Ovary (tissue), 10 donors: ENCODE data around the gene SCPEP1. TPM values are rescaled to one million over a fixed set of nuclear protein-coding genes. Genes with fewer than 3 reads are reported as not detected.

Experiments
- DNase-seq, 5 donors: peaks; one replicate each; pipeline ENCODE4 v3.0.0-alpha.2; 2019 to 2020
- H3K27ac ChIP-seq, 2 donors: fragments of 200-600 bp; one replicate each; pipeline versions ENCODE4 v1.5.1 to v1.8.0; 2019 to 2022
- H3K27me3 ChIP-seq: fragments of 200-600 bp; one replicate; pipeline ENCODE4 v1.8.0; 2022
- H3K36me3 ChIP-seq: fragments of 200-600 bp; sonication (generic); one replicate; pipeline ENCODE4 v1.5.1; 2019
- H3K4me1 ChIP-seq: one replicate; pipeline ENCODE4 v1.8.1; 2013; ENCODE audit warnings: mild to moderate bottlenecking, moderate library complexity; ENCODE audit not compliant: insufficient read depth
- H3K4me3 ChIP-seq: fragments of 200-600 bp; sonication (generic); one replicate; pipeline ENCODE4 v1.5.1; 2017
- H3K9me3 ChIP-seq, 2 donors: fragments of 200-600 bp in 1 of 2; sonication (generic) in 1 of 2; one replicate each; pipeline versions ENCODE4 v1.5.1 to v1.8.1; 2013 to 2019; ENCODE audit warnings: mild to moderate bottlenecking in 1 of 2, moderate library complexity in 1 of 2
- EP300 ChIP-seq: sonication (generic); formaldehyde crosslinking; IDR thresholded peaks from one replicate; pipeline ENCODE4 v1.6.1; 2017; ENCODE audit warnings: antibody characterized with exemption
- POLR2A ChIP-seq: fragments of 450-650 bp; IDR thresholded peaks from one replicate; pipeline ENCODE4 v1.6.1; 2017; ENCODE audit warnings: antibody characterized with exemption, mild to moderate bottlenecking, moderate library complexity
- WGBS, 3 donors: extraction: QIAGEN DNeasy Blood & Tissue Kit in 1 of 3; methylation state at CpG; one replicate each; pipeline versions ENCODE4 v1.1.5 to v1.1.7; 2013 to 2017; 5-methylcytosine and 5-hydroxymethylcytosine counted together
- intact Hi-C, 4 donors: fragments of 100-400 bp; cut with DNase I; formaldehyde crosslinking; loops; one replicate each; pipeline versions ENCODE4 v1.11.0 to v1.15.1; 2022 to 2023
- long read RNA-seq, 3 donors: library from polyadenylated mRNA in 2 of 3; unstranded in 2 of 3; transcript quantifications; one replicate each; pipeline ENCODE4 v2.0.0 and lab custom pipeline, GENCODE V29; 2021 to 2026
- polyA plus RNA-seq, 2 donors: library from polyadenylated mRNA; stranded (reverse); fragments of 200-250 nt in 1 of 2; fragments of 350-450 nt in 1 of 2; fragmentation: Illumina TruSeq in 1 of 2; extraction: RNeasy Lipid Tissue Mini Kit (QIAGEN cat#74804) in 1 of 2; gene quantifications; one replicate each; pipeline ENCODE4 v1.2.3, GENCODE V29; 2013 to 2014
- total RNA-seq, 7 donors: library from RNA; depleted of rRNA in 2 of 7; stranded (reverse); fragments of >200 nt in 2 of 7; fragmentation: NEBNext Ultra II Directional in 3 of 7; extraction: Animal tissue kit (Norgen Biotek cat#: 25700) in 3 of 7; gene quantifications; one replicate each; pipeline versions ENCODE4 v1.1.0 to v1.2.4, GENCODE V29; 2016 to 2023
- TF ChIP-seq, protein P1 (sequence below), 3 donors: fragments of 450-650 bp in 2 of 3; fragments of 200-600 bp in 1 of 3; IDR thresholded peaks; one replicate each; pipeline versions ENCODE4 v1.5.1 to v1.8.0; 2016 to 2022; ENCODE audit warnings: antibody characterized with exemption in 3 of 3, mild to moderate bottlenecking in 1 of 3
- donor health status: DM: no; HTN: no; CAD: no; lungs with moderate emphysema.
- donor health status: DM: no; HTN: no; CAD: no.
- donor health status: Bipolar disorder and iron deficiency.
- donor health status: DM: yes; HTN: yes; CAD: no.
- donor health status: DM: no; HTN: no; CAD: no.
- donor health status: DM: yes; HTN: yes; CAD: no.

SCPEP1 gene, protein sequence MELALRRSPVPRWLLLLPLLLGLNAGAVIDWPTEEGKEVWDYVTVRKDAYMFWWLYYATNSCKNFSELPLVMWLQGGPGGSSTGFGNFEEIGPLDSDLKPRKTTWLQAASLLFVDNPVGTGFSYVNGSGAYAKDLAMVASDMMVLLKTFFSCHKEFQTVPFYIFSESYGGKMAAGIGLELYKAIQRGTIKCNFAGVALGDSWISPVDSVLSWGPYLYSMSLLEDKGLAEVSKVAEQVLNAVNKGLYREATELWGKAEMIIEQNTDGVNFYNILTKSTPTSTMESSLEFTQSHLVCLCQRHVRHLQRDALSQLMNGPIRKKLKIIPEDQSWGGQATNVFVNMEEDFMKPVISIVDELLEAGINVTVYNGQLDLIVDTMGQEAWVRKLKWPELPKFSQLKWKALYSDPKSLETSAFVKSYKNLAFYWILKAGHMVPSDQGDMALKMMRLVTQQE
- 10 to 100 TPM; 36.5 to 88.4 (median 56.4) TPM for total RNA-seq
- 100 to 1,000 TPM in 1 of 2 donors, 10 to 100 TPM in 1; 69.5 to 180 TPM for polyA plus RNA-seq
- long read RNA-seq, donor 1, transcript SCPEP1-201 (13 exons, 1,942 nt), result major isoform, 417 of 516 reads
- long read RNA-seq, donor 1, partial matches to known transcripts, result 18 of 516 reads
- long read RNA-seq, donor 1, other reads (novel, unspliced or antisense), result 80 of 516 reads
- long read RNA-seq, donor 2, transcript SCPEP1-202 (4 exons, 924 nt), result minor isoform, 6 of 77 reads
- long read RNA-seq, donor 2, transcript SCPEP1-201 (13 exons, 1,942 nt), result major isoform, 38 of 77 reads
- long read RNA-seq, donor 2, partial matches to known transcripts, result 33 of 77 reads
- long read RNA-seq, donor 2, other reads (novel, unspliced or antisense), result 0 of 77 reads
- long read RNA-seq, donor 3, transcript SCPEP1-201 (13 exons, 1,942 nt), result major isoform, 81 of 92 reads
- long read RNA-seq, donor 3, partial matches to known transcripts, result 5 of 92 reads
- long read RNA-seq, donor 3, other reads (novel, unspliced or antisense), result 2 of 92 reads

DNA sequence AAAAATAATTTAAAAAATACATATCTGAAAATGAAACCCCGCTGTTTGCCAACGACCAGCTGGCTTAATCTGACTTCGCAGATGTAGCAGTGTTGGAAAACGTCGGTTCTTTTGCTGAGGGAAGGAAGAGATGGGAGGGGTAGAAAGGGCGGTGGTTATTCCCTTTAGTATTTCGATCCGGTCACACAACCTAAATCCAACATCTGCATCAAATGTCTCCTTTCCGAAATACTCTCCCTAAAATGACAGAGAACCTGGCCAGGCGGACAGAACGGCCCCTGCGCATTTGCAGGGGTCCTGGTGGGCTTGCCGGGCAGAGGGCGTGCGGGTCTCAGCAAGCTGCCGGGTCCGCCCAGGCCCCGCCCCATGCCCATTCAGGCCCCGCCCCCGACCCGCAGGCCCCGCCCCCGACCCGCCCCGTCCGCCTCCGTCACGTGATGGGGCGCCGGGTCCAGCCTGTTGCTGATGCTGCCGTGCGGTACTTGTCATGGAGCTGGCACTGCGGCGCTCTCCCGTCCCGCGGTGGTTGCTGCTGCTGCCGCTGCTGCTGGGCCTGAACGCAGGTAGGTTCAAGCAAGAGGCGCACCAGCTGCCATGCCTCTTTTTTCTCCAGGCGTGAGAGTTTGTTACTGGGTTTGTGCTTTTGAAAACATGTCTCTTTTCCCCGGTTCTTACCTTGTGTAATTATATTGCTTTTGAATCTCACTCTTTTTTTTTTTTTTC lies at the start of gene SCPEP1:
Gene SCPEP1, plus strand, starts transcription at position 459 of the 723 bp plus-strand sequence. Its CDS starts 29 bp downstream, at position 488.
- Histone ChIP-seq H3K4me1 (peaks cover 2% of the 10 kb centered on the region), H3K27me3 (no peaks in the 10 kb centered on the region), H3K4me3 (peak within 1 kb of the TSS; percentile 56), H3K36me3 (no peaks in the 10 kb centered on the region), H3K27ac (peak within 1 kb of the TSS in 1 of 2 donors; percentile 13), H3K9me3 (no peaks in the 10 kb centered on the region)
- DNase-seq, result peak; percentile 82 to 86 (median 84)
- TF ChIP-seq POLR2A, result peak; percentile 31
- TF ChIP-seq, protein P1, sequence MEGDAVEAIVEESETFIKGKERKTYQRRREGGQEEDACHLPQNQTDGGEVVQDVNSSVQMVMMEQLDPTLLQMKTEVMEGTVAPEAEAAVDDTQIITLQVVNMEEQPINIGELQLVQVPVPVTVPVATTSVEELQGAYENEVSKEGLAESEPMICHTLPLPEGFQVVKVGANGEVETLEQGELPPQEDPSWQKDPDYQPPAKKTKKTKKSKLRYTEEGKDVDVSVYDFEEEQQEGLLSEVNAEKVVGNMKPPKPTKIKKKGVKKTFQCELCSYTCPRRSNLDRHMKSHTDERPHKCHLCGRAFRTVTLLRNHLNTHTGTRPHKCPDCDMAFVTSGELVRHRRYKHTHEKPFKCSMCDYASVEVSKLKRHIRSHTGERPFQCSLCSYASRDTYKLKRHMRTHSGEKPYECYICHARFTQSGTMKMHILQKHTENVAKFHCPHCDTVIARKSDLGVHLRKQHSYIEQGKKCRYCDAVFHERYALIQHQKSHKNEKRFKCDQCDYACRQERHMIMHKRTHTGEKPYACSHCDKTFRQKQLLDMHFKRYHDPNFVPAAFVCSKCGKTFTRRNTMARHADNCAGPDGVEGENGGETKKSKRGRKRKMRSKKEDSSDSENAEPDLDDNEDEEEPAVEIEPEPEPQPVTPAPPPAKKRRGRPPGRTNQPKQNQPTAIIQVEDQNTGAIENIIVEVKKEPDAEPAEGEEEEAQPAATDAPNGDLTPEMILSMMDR (IDR thresholded peaks at IDR 0.05), result no peak
- 0% methylated on average over 38 to 42 of the region's 42 CpGs for WGBS, 3 donors
- intact Hi-C loops, result no loop called here

DNA sequence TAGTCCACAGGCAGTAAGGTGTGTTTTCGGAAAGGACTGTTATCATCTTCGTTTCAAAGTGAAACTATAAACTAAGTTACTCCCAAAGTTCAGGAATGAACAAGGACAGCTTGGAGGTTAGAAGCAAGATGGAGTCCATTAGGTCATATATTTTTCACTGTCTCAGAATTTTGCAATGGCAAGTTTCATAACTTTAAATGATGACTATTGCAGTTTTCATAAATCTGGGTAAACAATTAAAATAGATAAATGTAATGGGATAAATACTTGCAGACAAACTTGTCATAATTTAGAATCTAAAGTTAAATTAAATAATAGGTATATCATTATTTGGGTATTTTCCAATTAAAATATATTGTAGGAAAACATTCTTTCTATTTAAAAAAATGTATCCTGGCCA lies 49.3 kb upstream of the SCPEP1 start:
- Histone ChIP-seq H3K36me3 (no peaks in the 10 kb centered on the region), H3K4me1 (no peaks in the 10 kb centered on the region), H3K27me3 (no peaks in the 10 kb centered on the region), H3K4me3 (no peak overlapping the region), H3K27ac (no peak overlapping the region), H3K9me3 (no peaks in the 10 kb centered on the region)
- DNase-seq, result no peak
- TF ChIP-seq, protein P1 (IDR thresholded peaks at IDR 0.05), result no peak
- no peak for TF ChIP-seq POLR2A
- no peak for TF ChIP-seq EP300
- intact Hi-C loops, result no loop called here
- 75 to 93% (median 85%) methylated on average over 2 of the region's 2 CpGs for WGBS, 3 donors

DNA sequence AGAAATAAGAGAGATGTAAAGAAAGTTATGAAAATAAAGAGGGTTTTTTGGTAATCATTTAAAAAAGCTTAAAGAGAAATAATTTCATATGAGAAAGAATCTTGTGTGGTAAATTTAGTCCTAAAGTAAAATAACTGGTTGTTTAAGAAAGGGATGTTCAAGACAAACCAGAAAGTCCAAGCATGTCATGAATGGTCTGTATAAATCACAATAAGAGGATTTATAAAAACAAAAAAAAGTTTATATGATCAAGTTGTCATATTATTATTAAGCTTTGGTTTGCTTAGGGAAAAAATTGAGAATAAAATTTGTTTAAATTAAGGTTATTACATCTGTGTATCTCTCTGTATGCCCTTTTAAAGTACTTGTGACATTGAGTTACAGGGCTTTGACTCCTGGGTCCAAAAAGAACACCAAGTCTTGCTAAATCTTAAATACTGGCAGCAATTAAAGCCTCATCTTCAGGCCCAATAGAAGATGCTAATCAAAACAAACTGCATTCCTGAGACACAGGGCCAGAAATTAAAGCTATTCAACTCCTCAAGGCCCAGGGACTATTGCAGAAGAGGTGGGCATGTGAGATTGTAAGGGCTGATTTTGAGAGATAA lies 48.5 kb upstream of the SCPEP1 start:
- intact Hi-C loops, result no loop called here
- no peak overlapping the region for H3K27ac ChIP-seq

More for the DNA sequence above, 48.5 kb upstream of the SCPEP1 start:
- no peak for TF ChIP-seq POLR2A
- no peak for TF ChIP-seq EP300
- TF ChIP-seq, protein P1 (IDR thresholded peaks at IDR 0.05), result no peak
- no peaks in the 10 kb centered on the region for H3K4me1 ChIP-seq
- DNase-seq, result no peak
- no peaks in the 10 kb centered on the region for H3K27me3 ChIP-seq
- H3K4me3 ChIP-seq, result no peak overlapping the region
- H3K36me3 ChIP-seq, result no peaks in the 10 kb centered on the region
- H3K9me3 ChIP-seq, result no peaks in the 10 kb centered on the region
